ENCODE data around the gene SRSF5. TPM values are rescaled to one million over a fixed set of nuclear protein-coding genes. Genes with fewer than 3 reads are reported as not detected.
"Not testable (repeated sequence)": the region's sequence is repeated elsewhere in the genome, so short reads cannot be mapped to it uniquely, and the experiment has no call there.

The SRSF5 gene
- total RNA-seq, result 533 to 567 TPM (median 547 TPM) in 3 replicates

GRCh38 chr14:69766984-69767368, at the start of gene SRSF5:
TSS of gene SRSF5 (plus strand) at chr14:69767142. CDS start at chr14:69768157, 1,015 bp downstream.
- peak within 1 kb of the TSS; percentile 100 for H3K4me3 Mint-ChIP-seq

GRCh38 chr14:69718614-69719013, 48.3 kb upstream of the SRSF5 start:
- not testable (repeated sequence) for DNase-seq (ENCODE audit: low spot score in 2 of 2, unreplicated experiment in 2 of 2); H3K36me3 Mint-ChIP-seq; H3K27ac Mint-ChIP-seq; H3K27me3 Mint-ChIP-seq (ENCODE audit: low read depth); H3K4me3 Mint-ChIP-seq; H3K9me3 Mint-ChIP-seq
- peaks cover 38% of the 10 kb centered on the region for H3K4me1 Mint-ChIP-seq

More at GRCh38 chr14:69766984-69767368, at the start of gene SRSF5:
- H3K27me3 Mint-ChIP-seq (ENCODE audit: low read depth), result peaks cover 6% of the 10 kb centered on the region
- H3K36me3 Mint-ChIP-seq, result peaks cover 36% of the 10 kb centered on the region
- TF ChIP-seq CTCF (IDR thresholded peaks at IDR 0.05; ENCODE audit: unreplicated experiment), result no peak
- peak within 1 kb of the TSS; percentile 100 for H3K27ac Mint-ChIP-seq
- H3K4me1 Mint-ChIP-seq, result peaks cover 33% of the 10 kb centered on the region
- H3K9me3 Mint-ChIP-seq, result no peaks in the 10 kb centered on the region
- peak; percentile 83 to 92 for DNase-seq (ENCODE audit: low spot score in 2 of 2, unreplicated experiment in 2 of 2)

- Mint-ChIP-seq H3K27me3 (ENCODE audit: low read depth) (no peaks in the 10 kb centered on the region), H3K27ac (peak overlapping the region; percentile 52), H3K4me1 (peaks cover 29% of the 10 kb centered on the region), H3K4me3 (no peak overlapping the region), H3K36me3 (no peaks in the 10 kb centered on the region), H3K9me3 (no peaks in the 10 kb centered on the region)
- no peak for TF ChIP-seq CTCF (IDR thresholded peaks at IDR 0.05; ENCODE audit: unreplicated experiment)
- no peak for DNase-seq (ENCODE audit: low spot score in 2 of 2, unreplicated experiment in 2 of 2)
These were observed 47.4 kb upstream of the SRSF5 start for GRCh38 chr14:69719501-69719951.

- H3K27me3 Mint-ChIP-seq (ENCODE audit: low read depth), result peaks cover 5% of the 10 kb centered on the region
- H3K36me3 Mint-ChIP-seq, result no peaks in the 10 kb centered on the region
- no peak overlapping the region for H3K4me3 Mint-ChIP-seq
- peaks cover 20% of the 10 kb centered on the region for H3K4me1 Mint-ChIP-seq
- no peak for DNase-seq (ENCODE audit: low spot score in 2 of 2, unreplicated experiment in 2 of 2)
- H3K27ac Mint-ChIP-seq, result no peak overlapping the region
- no peak for TF ChIP-seq CTCF (IDR thresholded peaks at IDR 0.05; ENCODE audit: unreplicated experiment)
- no peaks in the 10 kb centered on the region for H3K9me3 Mint-ChIP-seq
These were observed 46.0 kb upstream of the SRSF5 start for GRCh38 chr14:69720912-69721311.

DNA sequence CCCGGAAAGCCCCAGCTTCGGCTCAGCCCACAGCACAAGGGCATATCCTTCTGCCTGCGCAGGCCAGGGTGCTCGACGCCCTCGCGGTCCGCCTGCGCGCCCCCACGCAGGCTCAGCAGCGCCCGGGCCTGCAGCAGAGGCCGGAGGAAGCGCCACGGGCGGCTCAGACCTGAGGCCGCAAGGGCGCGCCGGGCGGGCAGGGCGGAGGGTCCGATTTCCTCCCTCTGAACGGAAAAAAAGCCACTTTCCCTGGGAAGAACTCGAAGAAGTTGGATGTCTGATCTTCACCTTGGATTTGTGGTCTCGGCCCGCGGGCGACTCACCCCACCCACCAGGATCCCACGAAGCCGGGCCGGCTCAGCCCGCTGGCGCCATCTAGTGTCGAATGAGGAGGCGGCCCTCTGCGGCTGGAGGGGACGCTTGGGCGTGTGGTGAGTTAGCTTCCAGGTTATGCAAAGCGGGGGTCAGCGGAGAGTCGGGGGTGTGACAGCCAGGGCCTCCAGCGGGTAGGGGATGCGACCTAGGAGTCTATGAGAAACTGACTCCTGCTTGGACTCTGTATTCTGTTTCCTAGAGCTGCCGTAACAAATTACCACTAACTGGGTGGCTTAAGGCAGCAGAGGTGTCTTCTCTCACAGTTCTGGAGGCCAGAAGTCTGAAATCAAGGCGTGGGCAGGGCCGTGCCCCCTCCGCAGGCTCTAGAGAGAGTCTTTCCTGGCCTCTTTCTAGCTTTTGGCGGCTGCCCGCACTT, 40.0 kb upstream of the SRSF5 start:
- H3K27ac Mint-ChIP-seq, result no peak overlapping the region
- peaks cover 11% of the 10 kb centered on the region for H3K27me3 Mint-ChIP-seq (ENCODE audit: low read depth)
- H3K36me3 Mint-ChIP-seq, result no peaks in the 10 kb centered on the region
- no peaks in the 10 kb centered on the region for H3K9me3 Mint-ChIP-seq
- H3K4me3 Mint-ChIP-seq, result peak overlapping the region; percentile 49
- peak; percentile 70 to 91 for DNase-seq (ENCODE audit: low spot score in 2 of 2, unreplicated experiment in 2 of 2)
- H3K4me1 Mint-ChIP-seq, result peaks cover 2% of the 10 kb centered on the region
- peak; percentile 91 for TF ChIP-seq CTCF (IDR thresholded peaks at IDR 0.05; ENCODE audit: unreplicated experiment)

GRCh38 chr14:69727860-69728259, 39.1 kb upstream of the SRSF5 start:
- Mint-ChIP-seq H3K27ac (no peak overlapping the region), H3K27me3 (ENCODE audit: low read depth) (peaks cover 13% of the 10 kb centered on the region), H3K9me3 (no peaks in the 10 kb centered on the region), H3K4me3 (no peak overlapping the region), H3K36me3 (no peaks in the 10 kb centered on the region), H3K4me1 (peaks cover 2% of the 10 kb centered on the region)
- no peak for TF ChIP-seq CTCF (IDR thresholded peaks at IDR 0.05; ENCODE audit: unreplicated experiment)
- DNase-seq (ENCODE audit: low spot score in 2 of 2, unreplicated experiment in 2 of 2), result no peak

- not testable (repeated sequence) for H3K9me3 Mint-ChIP-seq; H3K4me3 Mint-ChIP-seq; H3K36me3 Mint-ChIP-seq; H3K27ac Mint-ChIP-seq; DNase-seq (ENCODE audit: low spot score in 2 of 2, unreplicated experiment in 2 of 2); H3K4me1 Mint-ChIP-seq
- peaks cover 34% of the 10 kb centered on the region for H3K27me3 Mint-ChIP-seq (ENCODE audit: low read depth)
These were observed 34.9 kb upstream of the SRSF5 start for GRCh38 chr14:69731919-69732598.

DNA sequence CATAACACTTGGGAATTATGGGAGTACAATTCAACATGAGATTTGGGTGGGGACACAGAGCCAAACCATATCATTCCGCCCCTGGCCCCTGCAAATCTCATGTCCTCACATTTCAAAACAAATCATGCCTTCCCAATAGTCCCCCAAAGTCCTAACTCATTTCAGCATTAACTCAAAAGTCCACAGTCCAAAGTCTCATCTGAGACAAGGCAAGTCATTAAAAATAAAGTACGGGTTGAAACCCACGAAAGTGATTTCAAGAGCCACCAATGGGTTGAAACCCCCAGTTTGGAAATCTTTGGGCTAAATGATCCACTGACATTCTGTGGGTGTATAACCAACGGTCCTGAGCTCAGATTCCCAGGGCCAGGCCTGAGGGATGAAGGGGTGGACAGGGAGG, 30.5 kb upstream of the SRSF5 start:
- not testable (repeated sequence) for H3K4me3 Mint-ChIP-seq; H3K4me1 Mint-ChIP-seq; H3K27ac Mint-ChIP-seq; H3K9me3 Mint-ChIP-seq; DNase-seq (ENCODE audit: low spot score in 2 of 2, unreplicated experiment in 2 of 2); H3K36me3 Mint-ChIP-seq
- H3K27me3 Mint-ChIP-seq (ENCODE audit: low read depth), result peaks cover 35% of the 10 kb centered on the region

Data from mesothelial cell of epicardium (in vitro differentiated cells).